ENCODE data around the gene PHOSPHO2.

DNA sequence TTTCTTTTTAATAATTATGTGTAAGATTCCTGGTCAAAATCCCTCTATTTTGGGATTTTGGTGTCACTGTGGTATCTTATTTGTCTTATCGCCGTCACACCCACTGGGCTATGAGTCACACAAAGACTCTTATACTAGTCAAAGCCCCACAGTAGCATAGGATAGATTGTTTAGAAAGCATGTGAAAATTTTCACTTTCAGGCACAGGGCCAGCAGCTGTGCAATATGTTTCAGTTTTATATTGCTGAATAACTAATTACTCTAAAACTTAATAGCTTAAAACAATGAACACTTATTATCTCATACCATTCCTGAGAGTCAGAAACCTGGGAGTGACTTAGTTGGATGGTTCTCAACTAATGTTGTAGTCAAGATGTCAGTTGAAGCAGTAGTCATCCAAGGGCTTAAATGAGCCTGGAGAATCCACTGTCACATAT is 24.0 kb upstream of the PHOSPHO2 start:
- TF ChIP-seq, protein P1, sequence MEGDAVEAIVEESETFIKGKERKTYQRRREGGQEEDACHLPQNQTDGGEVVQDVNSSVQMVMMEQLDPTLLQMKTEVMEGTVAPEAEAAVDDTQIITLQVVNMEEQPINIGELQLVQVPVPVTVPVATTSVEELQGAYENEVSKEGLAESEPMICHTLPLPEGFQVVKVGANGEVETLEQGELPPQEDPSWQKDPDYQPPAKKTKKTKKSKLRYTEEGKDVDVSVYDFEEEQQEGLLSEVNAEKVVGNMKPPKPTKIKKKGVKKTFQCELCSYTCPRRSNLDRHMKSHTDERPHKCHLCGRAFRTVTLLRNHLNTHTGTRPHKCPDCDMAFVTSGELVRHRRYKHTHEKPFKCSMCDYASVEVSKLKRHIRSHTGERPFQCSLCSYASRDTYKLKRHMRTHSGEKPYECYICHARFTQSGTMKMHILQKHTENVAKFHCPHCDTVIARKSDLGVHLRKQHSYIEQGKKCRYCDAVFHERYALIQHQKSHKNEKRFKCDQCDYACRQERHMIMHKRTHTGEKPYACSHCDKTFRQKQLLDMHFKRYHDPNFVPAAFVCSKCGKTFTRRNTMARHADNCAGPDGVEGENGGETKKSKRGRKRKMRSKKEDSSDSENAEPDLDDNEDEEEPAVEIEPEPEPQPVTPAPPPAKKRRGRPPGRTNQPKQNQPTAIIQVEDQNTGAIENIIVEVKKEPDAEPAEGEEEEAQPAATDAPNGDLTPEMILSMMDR (IDR thresholded peaks at IDR 0.05) = no peak
- no peak for TF ChIP-seq POLR2A (IDR thresholded peaks at IDR 0.05)

Data from right lobe of liver (tissue), 4 donors.